Measurements from ENCODE around the gene SSBP4. TPM values are rescaled to one million over a fixed set of nuclear protein-coding genes. Genes with fewer than 3 reads are reported as not detected.

Gene SSBP4
- polyA plus RNA-seq, 2 of the 4 experiments (the other 2 are of a cell fraction), result 6.9 to 43.2 TPM

GRCh38 chr19:18423258-18424020 lies 4.2 kb downstream of the SSBP4 start:
- WGBS (ENCODE audit: missing lambda C conversion rate), result 91% methylated on average over 19 of the region's 21 CpGs
- H3K9me3 ChIP-seq, result no peaks in the 10 kb centered on the region
- no peak for FAIRE-seq
- no peak for DNase-seq (ENCODE audit: low read depth in 1 of 2, low spot score in 1 of 2)
- POLR2A ChIA-PET, result no interaction called here
- no peak overlapping the region for H3K27ac ChIP-seq
- CTCF ChIA-PET, result interaction anchor here (1.3 to 1.4 kb wide), 3 partner anchors 13 to 37 kb away, joined by 3 read pairs; partner anchors contain the start of gene GDF15
- H3K4me2 ChIP-seq, result no peak overlapping the region
- no peak for TF ChIP-seq MAZ (IDR thresholded peaks at IDR 0.05; ENCODE audit: borderline replicate concordance, low read depth, low read length)
- no peak for TF ChIP-seq CTCF (IDR thresholded peaks at IDR 0.05)
- TF ChIP-seq RNF2 (IDR thresholded peaks at IDR 0.05; ENCODE audit: borderline replicate concordance, low read depth), result no peak
- TF ChIP-seq HES2 (IDR thresholded peaks at IDR 0.05), result no peak
- TF ChIP-seq ZC3H11A (IDR thresholded peaks at IDR 0.05), result no peak
- no peak for TF ChIP-seq HMGXB4 (CRISPR knock-in tag; IDR thresholded peaks at IDR 0.05; ENCODE audit: borderline replicate concordance)
- no peak for TF ChIP-seq ELK1 (IDR thresholded peaks at IDR 0.05; ENCODE audit: low read depth, low read length)
- TF ChIP-seq NR3C1 (IDR thresholded peaks at IDR 0.05), result no peak
- no peak for TF ChIP-seq REST (IDR thresholded peaks at IDR 0.05)
- TF ChIP-seq MYC (IDR thresholded peaks at IDR 0.05; ENCODE audit: borderline replicate concordance, low read length), result no peak
- TF ChIP-seq RFX5 (IDR thresholded peaks at IDR 0.05), result no peak
- TF ChIP-seq RARB (CRISPR knock-in tag; IDR thresholded peaks at IDR 0.05), result no peak
- no peak for TF ChIP-seq NPAS2 (CRISPR knock-in tag; IDR thresholded peaks at IDR 0.05; ENCODE audit: borderline replicate concordance)
- no peak for TF ChIP-seq HOXB5 (CRISPR knock-in tag; IDR thresholded peaks at IDR 0.05)
- no peak for ATAC-seq
- no peak overlapping the region for H3K4me3 ChIP-seq
- H3K4me1 ChIP-seq, result peaks cover 37% of the 10 kb centered on the region
